22Rv1 (cell line): Measurements from ENCODE around the gene CA10.

Experiments used
- H3K27ac ChIP-seq: fragments of 450-650 bp; 2 replicates; pipeline ENCODE4 v1.5.1; 2017
- CTCF ChIP-seq: fragments of 450-650 bp; IDR thresholded peaks from 2 replicates; pipeline ENCODE4 v1.5.1; 2017; ENCODE audit warnings: mild to moderate bottlenecking
- ZFX ChIP-seq: fragments of 450-650 bp; IDR thresholded peaks from 2 replicates; pipeline ENCODE4 v1.6.1; 2017; ENCODE audit warnings: antibody characterized with exemption, borderline replicate concordance

CA10 gene

GRCh38 chr17:52154466-52154865 is 4.0 kb downstream of the CA10 start:
- TF ChIP-seq CTCF (no peak), ZFX (no peak)
- no peak overlapping the region for H3K27ac ChIP-seq

- no peak overlapping the region for H3K27ac ChIP-seq
- TF ChIP-seq ZFX: no peak
Observed at GRCh38 chr17:52150935-52151334, 7.6 kb downstream of the CA10 start.

GRCh38 chr17:52149626-52150025 is 8.9 kb downstream of the CA10 start:
- TF ChIP-seq CTCF: no peak
- no peak for TF ChIP-seq ZFX
- no peak overlapping the region for H3K27ac ChIP-seq

GRCh38 chr17:52148969-52149351 is 9.6 kb downstream of the CA10 start:
- TF ChIP-seq ZFX (no peak), CTCF (no peak)
- H3K27ac ChIP-seq: no peak overlapping the region

- H3K27ac ChIP-seq: no peak overlapping the region
- TF ChIP-seq ZFX (no peak), CTCF (no peak)
Observed at GRCh38 chr17:52148288-52148968, 10.1 kb downstream of the CA10 start.

GRCh38 chr17:52147872-52148271 is 10.6 kb downstream of the CA10 start:
- H3K27ac ChIP-seq: no peak overlapping the region
- TF ChIP-seq ZFX (no peak), CTCF (no peak)

GRCh38 chr17:52147431-52147830 is 11.1 kb downstream of the CA10 start:
- H3K27ac ChIP-seq: no peak overlapping the region
- TF ChIP-seq ZFX (no peak), CTCF (no peak)

- TF ChIP-seq ZFX (no peak), CTCF (no peak)
- no peak overlapping the region for H3K27ac ChIP-seq
Observed at GRCh38 chr17:52145476-52145875, 13.0 kb downstream of the CA10 start.
